AG09309 (cell line): ENCODE data around the gene RAP1GAP.

Experiments used
- DNase-seq: peaks from one replicate; pipeline ENCODE4 v3.0.0-alpha.2; 2010; ENCODE audit warnings: low read depth
- H3K4me3 ChIP-seq: 2 replicates; pipeline ENCODE4 v1.5.1; 2011; ENCODE audit warnings: mild to moderate bottlenecking, low read depth, low read length, moderate library complexity; ENCODE audit not compliant: control insufficient read depth
- TF ChIP-seq, protein P1 (sequence below): IDR thresholded peaks from 2 replicates; pipeline ENCODE4 v1.5.1; 2011; ENCODE audit warnings: mild to moderate bottlenecking, low read depth, low read length, inconsistent platforms; ENCODE audit not compliant: insufficient read depth, control insufficient read depth; ENCODE audit errors: missing control alignments

Gene RAP1GAP

DNA sequence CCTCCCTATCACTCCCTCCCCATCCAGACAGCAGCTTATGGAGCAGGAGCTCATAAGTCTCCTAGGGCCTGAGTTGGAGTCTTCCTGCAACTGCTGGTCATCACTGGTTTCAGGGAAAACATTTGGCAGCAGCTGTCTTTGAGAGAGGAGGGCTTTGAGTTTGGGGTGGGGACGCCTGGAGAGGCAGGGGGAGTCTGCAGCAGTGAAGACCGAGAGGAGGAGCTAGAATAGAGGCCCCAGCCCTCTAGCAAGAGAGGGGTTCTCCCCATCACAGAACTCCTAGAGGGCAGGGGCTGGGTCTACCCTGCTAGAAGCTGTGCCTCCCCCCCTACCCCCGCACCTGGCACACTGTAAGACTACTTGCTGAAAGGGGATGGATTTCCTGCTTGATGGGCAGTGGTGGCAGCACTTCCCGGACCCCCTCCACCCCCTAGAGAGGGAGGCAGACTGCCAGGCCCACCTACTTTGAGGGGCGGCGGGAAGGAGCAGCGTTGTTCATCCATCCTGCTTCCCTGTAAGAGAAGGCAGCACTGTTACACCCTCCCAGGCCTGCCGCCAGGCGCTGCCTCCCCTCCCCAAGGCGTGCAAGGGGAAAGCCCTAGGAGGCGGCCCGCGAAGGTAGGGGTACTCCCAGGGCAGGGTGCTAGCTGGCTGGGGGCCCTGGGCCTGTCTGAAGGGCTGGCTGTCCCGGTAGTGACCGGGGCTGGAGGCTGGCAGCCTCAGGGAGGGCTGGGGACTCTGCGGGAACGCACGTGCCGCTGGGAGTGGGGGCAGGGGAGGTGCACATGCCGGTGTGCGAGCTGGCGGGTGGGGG is 50.4 kb downstream of the RAP1GAP start:
- H3K4me3 ChIP-seq, result no peak overlapping the region

DNA sequence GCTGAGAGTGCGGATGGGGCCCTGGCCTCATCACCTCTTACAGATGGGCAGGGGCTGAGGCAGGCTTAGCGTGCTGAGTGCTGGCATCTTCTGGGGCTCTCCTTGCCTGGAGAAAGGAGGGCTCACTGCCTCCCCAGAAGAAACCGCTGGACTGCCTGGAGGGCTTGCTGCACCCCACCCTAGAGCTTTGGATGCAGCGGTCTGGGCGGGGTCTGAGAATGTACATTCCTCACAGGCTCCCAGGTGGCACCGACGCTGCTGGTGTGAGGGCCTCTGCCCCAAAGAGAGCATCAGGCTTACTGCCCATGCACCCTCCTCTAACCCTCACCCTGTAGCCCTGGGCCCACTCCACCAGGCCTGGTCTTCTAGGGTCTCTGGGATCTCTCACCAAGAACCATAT is 51.1 kb downstream of the RAP1GAP start:
- DNase-seq, result no peak
- TF ChIP-seq, protein P1, sequence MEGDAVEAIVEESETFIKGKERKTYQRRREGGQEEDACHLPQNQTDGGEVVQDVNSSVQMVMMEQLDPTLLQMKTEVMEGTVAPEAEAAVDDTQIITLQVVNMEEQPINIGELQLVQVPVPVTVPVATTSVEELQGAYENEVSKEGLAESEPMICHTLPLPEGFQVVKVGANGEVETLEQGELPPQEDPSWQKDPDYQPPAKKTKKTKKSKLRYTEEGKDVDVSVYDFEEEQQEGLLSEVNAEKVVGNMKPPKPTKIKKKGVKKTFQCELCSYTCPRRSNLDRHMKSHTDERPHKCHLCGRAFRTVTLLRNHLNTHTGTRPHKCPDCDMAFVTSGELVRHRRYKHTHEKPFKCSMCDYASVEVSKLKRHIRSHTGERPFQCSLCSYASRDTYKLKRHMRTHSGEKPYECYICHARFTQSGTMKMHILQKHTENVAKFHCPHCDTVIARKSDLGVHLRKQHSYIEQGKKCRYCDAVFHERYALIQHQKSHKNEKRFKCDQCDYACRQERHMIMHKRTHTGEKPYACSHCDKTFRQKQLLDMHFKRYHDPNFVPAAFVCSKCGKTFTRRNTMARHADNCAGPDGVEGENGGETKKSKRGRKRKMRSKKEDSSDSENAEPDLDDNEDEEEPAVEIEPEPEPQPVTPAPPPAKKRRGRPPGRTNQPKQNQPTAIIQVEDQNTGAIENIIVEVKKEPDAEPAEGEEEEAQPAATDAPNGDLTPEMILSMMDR, result no peak
- H3K4me3 ChIP-seq, result no peak overlapping the region

More for the DNA sequence above, 50.4 kb downstream of the RAP1GAP start:
- DNase-seq, result no peak
- TF ChIP-seq, protein P1, result no peak

DNA sequence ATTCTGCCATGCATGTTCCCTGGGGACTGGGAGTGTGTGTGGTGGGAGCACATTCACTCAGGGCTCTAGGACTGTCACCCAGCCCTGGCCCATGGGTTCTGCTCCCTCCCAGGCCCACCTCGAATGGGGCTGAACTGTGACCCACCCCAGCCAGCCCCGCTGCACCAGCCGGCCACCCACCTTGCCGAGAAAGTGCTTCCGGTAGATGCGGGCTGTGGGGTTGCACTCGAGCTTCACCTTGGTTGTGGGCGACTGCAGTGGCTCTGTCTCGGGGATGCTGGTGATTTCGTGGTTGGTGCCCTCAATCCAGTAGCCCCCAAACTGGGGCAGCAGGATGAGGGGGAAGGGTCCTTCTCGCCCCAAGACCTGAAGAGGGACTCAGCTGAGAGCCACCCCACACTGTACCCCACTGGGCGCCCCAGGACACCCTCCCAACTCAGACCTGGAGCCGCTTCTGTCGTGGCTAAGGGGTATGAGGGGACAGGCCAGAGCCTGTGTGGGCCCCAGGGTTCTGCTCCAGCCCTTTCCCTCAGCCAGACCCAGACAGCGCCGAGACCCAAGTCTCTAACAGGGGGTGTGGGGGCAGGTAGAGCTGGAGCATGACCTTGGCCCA is 51.9 kb downstream of the RAP1GAP start:
- TF ChIP-seq, protein P1, result no peak
- DNase-seq, result no peak
- no peak overlapping the region for H3K4me3 ChIP-seq

DNA sequence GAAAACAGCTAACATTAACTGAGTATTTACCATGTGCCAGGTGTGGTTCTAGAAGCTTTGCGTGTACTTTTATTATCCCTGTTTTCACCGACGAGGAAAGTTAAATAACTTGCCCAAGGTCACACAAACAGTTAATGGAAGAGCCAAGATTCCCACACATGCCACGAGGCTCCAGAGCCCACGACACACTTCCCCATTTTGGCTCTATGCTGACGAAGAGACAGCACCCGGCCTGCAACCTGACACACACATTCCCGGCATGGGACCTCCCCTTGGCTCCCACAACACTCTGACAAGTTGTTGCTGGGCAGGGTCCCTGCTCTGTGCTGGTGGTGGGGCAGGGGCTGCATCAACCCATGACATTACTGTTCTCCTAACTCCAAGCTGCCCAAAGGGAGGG is 52.8 kb downstream of the RAP1GAP start:
- DNase-seq, result no peak
- H3K4me3 ChIP-seq, result no peak overlapping the region
- TF ChIP-seq, protein P1, result no peak

DNA sequence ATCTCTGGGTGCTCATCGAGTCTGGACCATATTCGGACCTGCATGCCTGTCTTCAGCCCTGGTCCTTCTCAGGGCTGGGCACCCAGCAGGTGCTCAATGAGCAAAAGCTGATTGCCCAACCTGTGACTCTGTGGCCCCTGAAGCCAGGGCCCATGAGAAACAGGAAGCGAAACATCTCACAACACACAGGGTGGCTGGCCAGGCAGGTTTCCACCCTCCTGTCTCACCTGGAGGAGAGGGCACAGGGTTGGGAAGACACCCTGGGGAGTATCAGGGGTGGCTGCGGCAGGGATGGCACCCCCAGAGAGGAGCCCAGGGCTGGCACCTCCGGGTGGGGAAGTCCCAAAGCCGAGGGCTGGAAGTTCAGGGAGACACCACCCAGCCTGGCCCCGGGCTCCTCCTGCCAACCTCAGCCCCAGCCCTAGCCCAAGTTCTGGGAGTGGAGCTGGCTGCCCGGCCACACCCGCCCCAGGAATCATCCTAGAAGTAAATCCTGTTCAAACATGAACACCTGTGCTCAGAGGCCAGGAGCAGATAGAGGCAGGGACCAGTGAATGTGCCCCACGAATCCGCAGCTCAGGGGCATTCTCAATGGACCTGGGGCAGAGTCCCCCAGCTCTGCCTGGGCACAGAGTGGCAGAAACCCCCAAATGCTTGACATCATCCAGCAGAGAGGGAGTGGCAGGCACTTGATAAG is 54.6 kb downstream of the RAP1GAP start:
- TF ChIP-seq, protein P1, result no peak
- DNase-seq, result no peak
- H3K4me3 ChIP-seq, result no peak overlapping the region

DNA sequence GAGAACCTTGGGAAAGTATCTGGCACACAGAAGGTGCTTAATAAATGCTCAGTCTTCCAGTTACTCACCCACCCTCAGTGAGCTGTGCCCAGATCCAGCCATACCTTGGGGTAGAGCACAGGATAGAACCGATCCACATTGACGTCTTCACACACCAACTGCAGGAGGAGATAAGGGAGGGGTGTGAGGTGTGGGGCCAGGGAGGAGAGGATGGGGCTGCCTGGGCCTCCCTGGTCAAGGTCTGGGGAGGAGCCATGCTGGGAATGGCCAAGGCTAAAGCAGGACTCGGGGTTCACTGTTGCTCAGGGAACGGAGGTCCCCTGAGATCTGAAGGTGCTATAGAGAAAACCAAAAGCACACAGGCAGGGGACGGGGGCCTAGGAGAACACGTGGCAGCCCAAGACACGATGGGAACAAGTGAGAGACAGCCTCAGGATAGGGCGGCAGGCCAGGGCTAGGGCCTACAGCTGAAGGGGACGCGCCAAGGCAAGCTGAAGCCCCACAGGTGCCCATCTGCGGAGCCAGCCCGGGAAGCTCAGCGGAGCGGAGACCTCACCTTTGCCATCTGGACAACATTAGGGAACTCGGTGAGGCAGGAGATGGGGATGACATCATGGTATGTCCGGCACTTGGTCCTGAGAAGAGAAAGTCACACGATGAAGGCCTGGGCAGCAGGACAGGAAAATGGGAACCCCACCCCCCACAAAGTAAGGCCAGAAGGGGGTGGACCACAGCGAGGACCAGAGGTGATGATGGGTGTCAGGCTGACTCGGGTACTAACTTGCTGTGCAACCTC is 55.9 kb downstream of the RAP1GAP start:
- no peak overlapping the region for H3K4me3 ChIP-seq
- TF ChIP-seq, protein P1, result no peak
- no peak for DNase-seq
